ENCODE results near the gene ZNF280D.
"Not testable (repeated sequence)": the region's sequence is repeated elsewhere in the genome, so short reads cannot be mapped to it uniquely, and the experiment has no call there.

DNA sequence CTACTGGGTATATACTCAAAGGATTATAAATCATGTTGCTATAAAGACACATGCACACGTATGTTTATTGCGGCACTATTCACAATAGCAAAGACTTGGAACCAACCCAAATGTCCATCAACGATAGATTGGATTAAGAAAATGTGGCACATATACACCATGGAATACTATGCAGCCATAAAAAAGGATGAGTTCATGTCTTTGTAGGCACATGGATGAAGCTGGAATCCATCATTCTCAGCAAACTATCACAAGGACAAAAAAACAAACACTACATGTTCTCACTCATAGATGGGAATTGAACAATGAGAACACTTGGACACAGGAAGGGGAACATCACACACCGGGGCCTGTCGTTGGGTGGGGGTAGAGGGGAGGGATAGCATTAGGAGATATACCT lies 23.8 kb downstream of the ZNF280D start:
- TF ChIP-seq EZH2 (IDR thresholded peaks at IDR 0.05; ENCODE audit: insufficient read depth, poor library complexity, severe bottlenecking); EZH2phosphoT487 (IDR thresholded peaks at IDR 0.05; ENCODE audit: insufficient read depth, low read depth): not testable (repeated sequence)

Measured in GM23248 (cell line).